Natural killer cell (primary cell): ENCODE data around the gene LTBP4. TPM values are rescaled to one million over a fixed set of nuclear protein-coding genes. Genes with fewer than 3 reads are reported as not detected.

Source experiments
- ATAC-seq, 3 donors: fragments of 150-1000 bp in 2 of 3; fragments of 200-7000 bp in 1 of 3; cut with Tn5 transposase; 1 replicate in 1 of 3; 2 replicates in 2 of 3; pipeline ENCODE4 v1.10.0; 2021; ENCODE audit warnings: mild to moderate bottlenecking in 2 of 3, moderate library complexity in 2 of 3
- DNase-seq, 2 donors: peaks; one replicate each; pipeline versions ENCODE4 v3.0.0 to v3.0.0-alpha.2; 2013 to 2021; ENCODE audit warnings: mixed read lengths in 1 of 2
- H3K27ac ChIP-seq: one replicate; pipeline ENCODE4 v1.5.1; 2013; ENCODE audit warnings: mild to moderate bottlenecking, low read length
- H3K27me3 ChIP-seq: one replicate; pipeline ENCODE4 v1.6.1; 2013; ENCODE audit warnings: low read length; ENCODE audit not compliant: control insufficient read depth, insufficient read depth
- H3K36me3 ChIP-seq: one replicate; pipeline ENCODE4 v1.6.1; 2013; ENCODE audit warnings: low read length; ENCODE audit not compliant: control insufficient read depth, insufficient read depth
- H3K4me1 ChIP-seq: one replicate; pipeline ENCODE4 v1.6.1; 2013; ENCODE audit warnings: low read length; ENCODE audit not compliant: control insufficient read depth, insufficient read depth
- H3K4me3 ChIP-seq: one replicate; pipeline ENCODE4 v1.5.1; 2013; ENCODE audit warnings: low read length
- H3K9me3 ChIP-seq: one replicate; pipeline ENCODE4 v1.6.1; 2013; ENCODE audit warnings: low read length; ENCODE audit not compliant: control insufficient read depth, insufficient read depth
- H3K27ac Mint-ChIP-seq, 2 donors: one replicate each; pipeline ENCODE4 v1.8.0; 2022; ENCODE audit warnings: mild to moderate bottlenecking in 2 of 2, mixed read lengths in 2 of 2, moderate library complexity in 1 of 2
- H3K27me3 Mint-ChIP-seq, 2 donors: one replicate each; pipeline ENCODE4 v1.8.0; 2022; ENCODE audit warnings: low read depth in 2 of 2, mixed read lengths in 2 of 2
- H3K36me3 Mint-ChIP-seq: one replicate; pipeline ENCODE4 v1.8.0; 2022; ENCODE audit warnings: mixed read lengths
- H3K4me1 Mint-ChIP-seq, 2 donors: one replicate each; pipeline ENCODE4 v1.8.0; 2022; ENCODE audit warnings: mixed read lengths in 2 of 2
- H3K4me3 Mint-ChIP-seq: one replicate; pipeline ENCODE4 v1.8.0; 2022; ENCODE audit warnings: mild to moderate bottlenecking, moderate library complexity, mixed read lengths
- H3K9me3 Mint-ChIP-seq, 2 donors: one replicate each; pipeline ENCODE4 v1.8.0; 2022; ENCODE audit warnings: mixed read lengths in 2 of 2
- WGBS: methylation state at CpG from one replicate; pipeline ENCODE4 v1.1.7; 2013; ENCODE audit warnings: missing lambda C conversion rate; ENCODE audit not compliant: insufficient coverage; 5-methylcytosine and 5-hydroxymethylcytosine counted together
- intact Hi-C: fragments of 100-400 bp; cut with micrococcal nuclease; formaldehyde crosslinking; loops from one replicate; pipeline ENCODE4 v1.14.2; 2022
- total RNA-seq, 4 donors: library from RNA; stranded (reverse); fragments of 120-200 nt in 1 of 4; gene quantifications; one replicate each; pipeline versions ENCODE4 v1.2.3 to v1.2.4, GENCODE V29; 2013 to 2022
- TF ChIP-seq, protein P1 (sequence below): fragments of 200-600 bp; IDR thresholded peaks from one replicate; pipeline ENCODE4 v1.8.0; 2022; ENCODE audit warnings: antibody characterized with exemption

LTBP4 gene
- total RNA-seq, 3 donors from 2014 or later (not counting 1 experiment from before 2014, with no cell fraction given) = 153 to 182 (median 157) TPM

DNA sequence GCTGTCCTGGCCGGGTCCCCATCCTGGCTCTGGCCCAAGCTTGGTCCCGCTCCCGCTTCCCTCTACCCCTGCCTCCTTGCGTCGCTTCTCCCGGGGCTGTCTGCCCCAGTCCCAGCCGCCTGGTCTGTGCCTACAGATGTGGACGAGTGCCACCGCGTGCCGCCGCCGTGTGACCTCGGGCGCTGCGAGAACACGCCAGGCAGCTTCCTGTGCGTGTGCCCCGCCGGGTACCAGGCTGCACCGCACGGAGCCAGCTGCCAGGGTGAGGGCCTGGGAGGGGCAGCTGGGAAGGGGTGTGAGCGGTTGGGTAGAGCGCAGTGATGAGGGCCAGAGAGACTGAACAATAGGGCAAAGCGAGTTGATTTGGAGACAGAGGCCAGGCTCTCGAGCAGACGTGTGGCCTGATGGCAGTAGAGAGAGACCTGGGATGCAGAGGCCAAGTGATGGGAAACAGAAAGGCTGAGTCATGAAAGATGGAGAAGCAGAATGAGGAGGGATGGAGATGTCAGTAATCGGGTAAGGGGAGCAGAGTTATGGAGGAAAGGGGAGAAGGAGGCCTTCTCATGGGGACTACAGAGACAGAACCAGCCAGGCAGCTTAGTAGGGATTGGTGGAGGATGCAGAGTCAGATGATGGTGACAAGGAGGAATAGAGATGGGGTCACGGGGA, 9.4 kb downstream of the LTBP4 start:
- H3K27ac ChIP-seq = peak overlapping the region; percentile 90
- H3K4me1 ChIP-seq = peaks cover 63% of the 10 kb centered on the region
- no peaks in the 10 kb centered on the region for H3K9me3 Mint-ChIP-seq
- WGBS = 11% methylated on average over 29 of the region's 29 CpGs
- TF ChIP-seq, protein P1, sequence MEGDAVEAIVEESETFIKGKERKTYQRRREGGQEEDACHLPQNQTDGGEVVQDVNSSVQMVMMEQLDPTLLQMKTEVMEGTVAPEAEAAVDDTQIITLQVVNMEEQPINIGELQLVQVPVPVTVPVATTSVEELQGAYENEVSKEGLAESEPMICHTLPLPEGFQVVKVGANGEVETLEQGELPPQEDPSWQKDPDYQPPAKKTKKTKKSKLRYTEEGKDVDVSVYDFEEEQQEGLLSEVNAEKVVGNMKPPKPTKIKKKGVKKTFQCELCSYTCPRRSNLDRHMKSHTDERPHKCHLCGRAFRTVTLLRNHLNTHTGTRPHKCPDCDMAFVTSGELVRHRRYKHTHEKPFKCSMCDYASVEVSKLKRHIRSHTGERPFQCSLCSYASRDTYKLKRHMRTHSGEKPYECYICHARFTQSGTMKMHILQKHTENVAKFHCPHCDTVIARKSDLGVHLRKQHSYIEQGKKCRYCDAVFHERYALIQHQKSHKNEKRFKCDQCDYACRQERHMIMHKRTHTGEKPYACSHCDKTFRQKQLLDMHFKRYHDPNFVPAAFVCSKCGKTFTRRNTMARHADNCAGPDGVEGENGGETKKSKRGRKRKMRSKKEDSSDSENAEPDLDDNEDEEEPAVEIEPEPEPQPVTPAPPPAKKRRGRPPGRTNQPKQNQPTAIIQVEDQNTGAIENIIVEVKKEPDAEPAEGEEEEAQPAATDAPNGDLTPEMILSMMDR = no peak
- no peaks in the 10 kb centered on the region for H3K27me3 Mint-ChIP-seq
- peak overlapping the region; percentile 49 for H3K4me3 ChIP-seq
- intact Hi-C loops = no loop called here
- no peaks in the 10 kb centered on the region for H3K9me3 ChIP-seq
- DNase-seq (peak in 1 of 2 donors; percentile 88), ATAC-seq (peak; percentile 22 to 48 (median 29))
- peak overlapping the region; percentile 57 to 93 for H3K27ac Mint-ChIP-seq
- H3K36me3 Mint-ChIP-seq = no peaks in the 10 kb centered on the region
- peaks cover 52 to 76% of the 10 kb centered on the region in 2 donors for H3K4me1 Mint-ChIP-seq
- peak overlapping the region; percentile 88 for H3K4me3 Mint-ChIP-seq
- no peaks in the 10 kb centered on the region for H3K36me3 ChIP-seq
- H3K27me3 ChIP-seq = no peaks in the 10 kb centered on the region

DNA sequence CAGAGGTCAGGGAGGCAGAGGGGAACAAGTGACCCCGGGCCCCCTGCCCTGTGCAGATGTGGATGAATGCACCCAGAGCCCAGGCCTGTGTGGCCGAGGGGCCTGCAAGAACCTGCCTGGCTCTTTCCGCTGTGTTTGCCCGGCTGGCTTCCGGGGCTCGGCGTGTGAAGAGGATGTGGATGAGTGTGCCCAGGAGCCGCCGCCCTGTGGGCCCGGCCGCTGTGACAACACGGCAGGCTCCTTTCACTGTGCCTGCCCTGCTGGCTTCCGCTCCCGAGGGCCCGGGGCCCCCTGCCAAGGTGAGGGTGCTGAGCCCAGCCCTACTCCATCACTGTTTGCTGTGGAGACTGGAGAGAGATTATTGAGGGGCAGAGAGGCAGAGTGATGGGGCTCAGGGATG, 9.9 kb downstream of the LTBP4 start:
- Histone ChIP-seq H3K4me3 (no peak overlapping the region), H3K9me3 (no peaks in the 10 kb centered on the region), H3K36me3 (no peaks in the 10 kb centered on the region), H3K27me3 (no peaks in the 10 kb centered on the region), H3K27ac (peak overlapping the region; percentile 90), H3K4me1 (peaks cover 58% of the 10 kb centered on the region)
- 92% methylated on average over 15 of the region's 15 CpGs for WGBS
- TF ChIP-seq, protein P1 = no peak
- ATAC-seq = no peak
- intact Hi-C loops = no loop called here
- Mint-ChIP-seq H3K4me1 (peaks cover 47 to 71% of the 10 kb centered on the region in 2 donors), H3K9me3 (no peaks in the 10 kb centered on the region), H3K36me3 (no peaks in the 10 kb centered on the region), H3K4me3 (peak overlapping the region; percentile 88), H3K27me3 (no peaks in the 10 kb centered on the region), H3K27ac (peak overlapping the region; percentile 57 to 93)
- DNase-seq = peak in 1 of 2 donors; percentile 54

DNA sequence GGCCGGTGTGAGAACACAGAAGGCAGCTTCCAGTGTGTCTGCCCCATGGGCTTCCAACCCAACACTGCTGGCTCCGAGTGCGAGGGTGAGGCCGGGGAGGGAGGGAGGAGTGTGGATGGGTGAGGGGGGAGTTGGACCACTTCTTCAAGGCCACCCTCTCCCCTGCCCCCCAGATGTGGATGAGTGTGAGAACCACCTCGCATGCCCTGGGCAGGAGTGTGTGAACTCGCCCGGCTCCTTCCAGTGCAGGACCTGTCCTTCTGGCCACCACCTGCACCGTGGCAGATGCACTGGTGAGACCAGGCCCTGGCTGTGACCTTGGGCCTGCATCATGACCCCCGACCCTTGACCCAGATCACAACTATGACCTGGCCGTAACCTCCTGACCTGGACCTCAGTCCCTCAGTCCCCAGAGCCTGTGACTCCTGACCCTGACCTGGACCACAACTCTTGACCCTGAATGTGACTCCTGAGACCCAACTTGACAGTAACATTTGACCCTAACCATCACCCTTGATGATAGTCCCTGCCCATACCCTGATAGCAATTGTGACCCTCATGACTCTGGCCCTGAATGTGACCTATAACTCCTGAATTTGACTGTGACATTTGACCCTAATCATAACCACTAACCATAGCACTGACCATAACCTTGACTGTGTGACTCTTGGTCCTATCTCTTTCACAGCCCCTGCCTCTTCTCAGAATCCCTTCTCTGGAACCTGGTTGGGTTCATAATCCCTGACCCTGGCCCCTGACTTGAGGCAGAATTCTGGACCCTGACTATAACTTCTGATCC, 10.9 kb downstream of the LTBP4 start:
- Mint-ChIP-seq H3K4me1 (peaks cover 47 to 70% of the 10 kb centered on the region in 2 donors), H3K36me3 (no peaks in the 10 kb centered on the region), H3K9me3 (no peaks in the 10 kb centered on the region), H3K4me3 (peak overlapping the region; percentile 97), H3K27ac (peak overlapping the region; percentile 84 to 93), H3K27me3 (no peaks in the 10 kb centered on the region)
- WGBS = 95% methylated on average over 10 of the region's 10 CpGs
- intact Hi-C loops = no loop called here
- ATAC-seq (no peak), DNase-seq (no peak)
- TF ChIP-seq, protein P1 = no peak
- H3K27me3 ChIP-seq = no peaks in the 10 kb centered on the region
- no peak overlapping the region for H3K4me3 ChIP-seq
- H3K36me3 ChIP-seq = no peaks in the 10 kb centered on the region
- H3K4me1 ChIP-seq = peaks cover 52% of the 10 kb centered on the region
- peak overlapping the region; percentile 90 for H3K27ac ChIP-seq
- no peaks in the 10 kb centered on the region for H3K9me3 ChIP-seq
